Caco-2 (cell line): Measurements from ENCODE around the gene LY6G6C. TPM values are rescaled to one million over a fixed set of nuclear protein-coding genes. Genes with fewer than 3 reads are reported as not detected.

Experiments used
- BruUV-seq: library from RNA; stranded (reverse); fragments of 400-500 nt; replicated peaks from 2 replicates; lab custom pipeline; 2021; lab: Mats Ljungman, UMichigan
- CTCF ChIA-PET: fragments of 300-600 bp; sonication (Branson Sonifier 250); formaldehyde crosslinking; loops from one replicate; lab custom pipeline; 2022; ENCODE audit warnings: antibody characterized with exemption; lab: Charles Lee
- POLR2A ChIA-PET: fragments of 300-600 bp; sonication (Branson Sonifier 250); formaldehyde crosslinking; loops from one replicate; lab custom pipeline; 2022; ENCODE audit warnings: antibody characterized with exemption; lab: Charles Lee
- DNase-seq, 2 experiments: peaks; one replicate each; pipeline versions ENCODE4 v3.0.0 to v3.0.0-alpha.2; 2020 to 2022
- H3K27me3 ChIP-seq: replicated peaks from 2 replicates; pipeline ENCODE4 v1.6.0; 2011; ENCODE audit warnings: low read length; ENCODE audit not compliant: control insufficient read depth, insufficient read depth
- H3K36me3 ChIP-seq: 2 replicates; pipeline ENCODE4 v1.5.1; 2011; ENCODE audit warnings: low read length; ENCODE audit not compliant: control insufficient read depth, insufficient read depth
- H3K4me1 ChIP-seq: fragments of 250-450 bp; sonication (Bioruptor Pico); 2 replicates; pipeline ENCODE4 v1.5.1; 2020; ENCODE audit warnings: mild to moderate bottlenecking
- H3K4me3 ChIP-seq: 2 replicates; pipeline ENCODE4 v1.5.1; 2011; ENCODE audit warnings: low read depth, mild to moderate bottlenecking, control low read depth, low read length
- H3K9me3 ChIP-seq: fragments of 250-450 bp; sonication (Bioruptor Pico); 2 replicates; pipeline ENCODE4 v1.5.1; 2020; ENCODE audit warnings: mild to moderate bottlenecking, moderate library complexity
- H3K27ac Mint-ChIP-seq: one replicate; pipeline ENCODE4 v1.8.0; 2022; ENCODE audit warnings: mixed read lengths; ENCODE audit not compliant: unreplicated experiment
- H3K27me3 Mint-ChIP-seq: one replicate; pipeline ENCODE4 v1.8.0; 2022; ENCODE audit warnings: mixed read lengths; ENCODE audit not compliant: insufficient read depth, unreplicated experiment
- H3K36me3 Mint-ChIP-seq: one replicate; pipeline ENCODE4 v1.8.0; 2022; ENCODE audit warnings: mild to moderate bottlenecking, mixed read lengths; ENCODE audit not compliant: insufficient read depth, unreplicated experiment
- H3K4me1 Mint-ChIP-seq: one replicate; pipeline ENCODE4 v1.8.0; 2022; ENCODE audit warnings: low read depth, mixed read lengths; ENCODE audit not compliant: unreplicated experiment
- H3K4me3 Mint-ChIP-seq: one replicate; pipeline ENCODE4 v1.8.0; 2022; ENCODE audit warnings: mild to moderate bottlenecking, moderate library complexity, mixed read lengths; ENCODE audit not compliant: unreplicated experiment
- H3K9me3 Mint-ChIP-seq: one replicate; pipeline ENCODE4 v1.8.0; 2022; ENCODE audit warnings: mixed read lengths; ENCODE audit not compliant: unreplicated experiment
- CTCF ChIP-seq, 2 experiments: fragments of 200-600 bp in 1 of 2; IDR thresholded peaks; 1 replicate in 1 of 2; 2 replicates in 1 of 2; pipeline versions ENCODE4 v1.5.1 to v1.8.0; 2011 to 2022; ENCODE audit warnings: antibody characterized with exemption in 1 of 2, control low read depth in 1 of 2, inconsistent platforms in 1 of 2, low read depth in 1 of 2, low read length in 1 of 2, mild to moderate bottlenecking in 1 of 2, moderate library complexity in 1 of 2; ENCODE audit not compliant: insufficient read depth in 1 of 2, severe bottlenecking in 1 of 2, unreplicated experiment in 1 of 2
- intact Hi-C: fragments of 100-400 bp; cut with micrococcal nuclease; formaldehyde crosslinking; loops from one replicate; pipeline ENCODE4 v1.10.0; 2022; ENCODE audit not compliant: unreplicated experiment
- total RNA-seq: library from RNA; stranded (reverse); gene quantifications from 2 replicates; pipeline ENCODE4 v1.2.3, GENCODE V29; 2022

The LY6G6C gene
- total RNA-seq, 1 experiment from 2014 or later, result 0.88 TPM

- intact Hi-C loops, result no loop called here
- H3K36me3 ChIP-seq, result 0 out of 2 replicates have a peak, but pooled peaks cover 1% of the 10 kb centered on the region
- Mint-ChIP-seq H3K4me1 (peaks cover 18% of the 10 kb centered on the region), H3K4me3 (no peak overlapping the region), H3K9me3 (no peaks in the 10 kb centered on the region), H3K27ac (no peak overlapping the region), H3K36me3 (peaks cover 9% of the 10 kb centered on the region), H3K27me3 (no peaks in the 10 kb centered on the region)
- no peaks in the 10 kb centered on the region for H3K27me3 ChIP-seq
- no peaks in the 10 kb centered on the region for H3K9me3 ChIP-seq
- TF ChIP-seq CTCF (IDR thresholded peaks at IDR 0.05; ENCODE audit: insufficient read depth in 1 of 2, low read depth in 1 of 2, low read length in 1 of 2, severe bottlenecking in 1 of 2, unreplicated experiment in 1 of 2), result no peak
- POLR2A ChIA-PET, result no interaction called here
- CTCF ChIA-PET, result interaction anchor here (0.7 kb wide), 1 partner anchor 36 kb away, joined by 3 read pairs; no protein-coding TSS in a partner anchor
- no peak overlapping the region for H3K4me3 ChIP-seq
- DNase-seq, result no peak
- BruUV-seq, result no TSS peak
- H3K4me1 ChIP-seq, result peaks cover 14% of the 10 kb centered on the region
Observed at GRCh38 chr6:31765910-31766794, 44.6 kb upstream of the LY6G6C start.

DNA sequence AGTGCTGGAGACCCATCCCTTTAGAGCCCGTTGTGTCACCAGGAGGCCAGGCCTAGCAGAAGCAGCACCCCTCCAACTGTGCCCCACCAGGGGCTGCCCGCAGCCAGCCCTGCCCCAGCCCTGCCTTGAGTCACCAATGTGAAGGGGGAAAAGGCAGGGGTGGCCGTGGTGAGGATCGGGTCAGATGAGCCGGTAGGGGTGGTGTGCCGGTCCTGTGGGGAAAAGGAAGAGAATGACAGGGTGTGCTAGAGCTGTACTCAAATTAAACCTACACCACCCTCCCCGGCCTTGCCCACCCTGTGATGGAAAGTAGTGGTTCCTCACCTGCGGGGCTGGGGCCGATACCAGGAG is 44.0 kb upstream of the LY6G6C start:
- no peaks in the 10 kb centered on the region for H3K9me3 Mint-ChIP-seq
- POLR2A ChIA-PET, result no interaction called here
- Histone ChIP-seq H3K4me3 (no peak overlapping the region), H3K36me3 (0 out of 2 replicates have a peak, but pooled peaks cover 1% of the 10 kb centered on the region), H3K9me3 (no peaks in the 10 kb centered on the region), H3K4me1 (peaks cover 14% of the 10 kb centered on the region), H3K27me3 (no peaks in the 10 kb centered on the region)
- no peak for DNase-seq
- H3K36me3 Mint-ChIP-seq, result peaks cover 11% of the 10 kb centered on the region
- peak overlapping the region; percentile 53 for H3K27ac Mint-ChIP-seq
- TF ChIP-seq CTCF (IDR thresholded peaks at IDR 0.05; ENCODE audit: insufficient read depth in 1 of 2, low read depth in 1 of 2, low read length in 1 of 2, severe bottlenecking in 1 of 2, unreplicated experiment in 1 of 2), result no peak
- H3K27me3 Mint-ChIP-seq, result no peaks in the 10 kb centered on the region
- H3K4me1 Mint-ChIP-seq, result peaks cover 18% of the 10 kb centered on the region
- CTCF ChIA-PET, result no interaction called here
- no peak overlapping the region for H3K4me3 Mint-ChIP-seq
- intact Hi-C loops, result no loop called here
- BruUV-seq, result no TSS peak

GRCh38 chr6:31764198-31764597 is 42.7 kb upstream of the LY6G6C start:
- Mint-ChIP-seq H3K4me3 (no peak overlapping the region), H3K27me3 (no peaks in the 10 kb centered on the region), H3K27ac (no peak overlapping the region), H3K36me3 (peaks cover 18% of the 10 kb centered on the region), H3K4me1 (peaks cover 10% of the 10 kb centered on the region), H3K9me3 (no peaks in the 10 kb centered on the region)
- no peaks in the 10 kb centered on the region for H3K27me3 ChIP-seq
- TF ChIP-seq CTCF (IDR thresholded peaks at IDR 0.05; ENCODE audit: insufficient read depth in 1 of 2, low read depth in 1 of 2, low read length in 1 of 2, severe bottlenecking in 1 of 2, unreplicated experiment in 1 of 2), result no peak
- POLR2A ChIA-PET, result no interaction called here
- CTCF ChIA-PET, result interaction anchor here (0.6 to 0.8 kb wide), 3 partner anchors 25 to 83 kb away, joined by 3 to 6 read pairs (median 3); partner anchors contain the start of genes ABHD16A and LY6G5C
- no peak overlapping the region for H3K4me3 ChIP-seq
- intact Hi-C loops, result no loop called here
- no peaks in the 10 kb centered on the region for H3K9me3 ChIP-seq
- no peak for DNase-seq
- 0 out of 2 replicates have a peak, but pooled peaks cover 1% of the 10 kb centered on the region for H3K36me3 ChIP-seq
- BruUV-seq, result no TSS peak
- peaks cover 9% of the 10 kb centered on the region for H3K4me1 ChIP-seq
